Hepatocyte (in vitro differentiated cells): ENCODE results near the gene FAXC. TPM values are rescaled to one million over a fixed set of nuclear protein-coding genes. Genes with fewer than 3 reads are reported as not detected.

Source experiments
- DNase-seq: peaks from one replicate; pipeline ENCODE4 v3.0.0-alpha.2; 2016; ENCODE audit warnings: low spot score
- H2AFZ ChIP-seq: fragments of 200-600 bp; sonication (generic); 2 replicates; pipeline ENCODE4 v1.6.0; 2016; ENCODE audit warnings: antibody characterized with exemption, mild to moderate bottlenecking
- H3K27ac ChIP-seq: fragments of 200-600 bp; sonication (generic); 2 replicates; pipeline ENCODE4 v1.5.1; 2016; ENCODE audit warnings: mild to moderate bottlenecking
- H3K27me3 ChIP-seq: fragments of 200-600 bp; sonication (generic); 2 replicates; pipeline ENCODE4 v1.6.1; 2016
- H3K36me3 ChIP-seq: fragments of 200-600 bp; sonication (generic); replicated peaks from 2 replicates; pipeline ENCODE4 v1.5.1; 2016; ENCODE audit warnings: low read depth; ENCODE audit not compliant: insufficient read depth
- H3K4me1 ChIP-seq: fragments of 200-600 bp; sonication (generic); 2 replicates; pipeline ENCODE4 v1.5.1; 2016; ENCODE audit warnings: mild to moderate bottlenecking, moderate library complexity; ENCODE audit not compliant: insufficient read depth
- H3K4me2 ChIP-seq: fragments of 200-600 bp; sonication (generic); 2 replicates; pipeline ENCODE4 v1.6.0; 2016
- H3K4me3 ChIP-seq: fragments of 200-600 bp; sonication (generic); 2 replicates; pipeline ENCODE4 v1.5.1; 2016; ENCODE audit warnings: mild to moderate bottlenecking
- H3K79me2 ChIP-seq: fragments of 200-600 bp; sonication (generic); 2 replicates; pipeline ENCODE4 v1.6.0; 2017; ENCODE audit warnings: mild to moderate bottlenecking
- H3K9me2 ChIP-seq: fragments of 200-600 bp; sonication (generic); replicated peaks from 2 replicates; pipeline ENCODE4 v1.6.0; 2017; ENCODE audit warnings: mild to moderate bottlenecking; ENCODE audit not compliant: insufficient read depth
- H3K9me3 ChIP-seq: fragments of 200-600 bp; sonication (generic); 2 replicates; pipeline ENCODE4 v1.5.1; 2016; ENCODE audit warnings: low read depth, mild to moderate bottlenecking
- H4K20me1 ChIP-seq: fragments of 200-600 bp; sonication (generic); 2 replicates; pipeline ENCODE4 v1.6.0; 2016; ENCODE audit warnings: mild to moderate bottlenecking; ENCODE audit not compliant: insufficient read depth, poor library complexity, severe bottlenecking
- CTCF ChIP-seq: fragments of 200-600 bp; sonication (generic); IDR thresholded peaks from 2 replicates; pipeline ENCODE4 v1.5.1; 2016; ENCODE audit warnings: antibody characterized with exemption, mild to moderate bottlenecking; ENCODE audit not compliant: poor library complexity
- EZH2 ChIP-seq: fragments of 200-600 bp; sonication (generic); IDR thresholded peaks from 2 replicates; pipeline ENCODE4 v1.6.1; 2016; ENCODE audit warnings: antibody characterized with exemption, mild to moderate bottlenecking, borderline replicate concordance
- EZH2phosphoT487 ChIP-seq: fragments of 200-600 bp; sonication (generic); IDR thresholded peaks from one replicate; pipeline ENCODE4 v1.6.1; 2018; ENCODE audit warnings: antibody characterized with exemption, mild to moderate bottlenecking, low read depth, moderate library complexity; ENCODE audit not compliant: unreplicated experiment, severe bottlenecking
- WGBS: methylation state at CpG from one replicate; pipeline ENCODE4 v1.1.6; 2016; ENCODE audit warnings: low lambda C conversion rate; ENCODE audit errors: missing lambda C conversion rate; 5-methylcytosine and 5-hydroxymethylcytosine counted together
- polyA plus RNA-seq: library from polyadenylated mRNA; unstranded; fragments of >200 nt; fragmentation: Nextera tagmentation; extraction: Ambion mirVana; gene quantifications from 2 replicates; pipeline ENCODE4 v1.2.1, GENCODE V29; 2016
- total RNA-seq: library from RNA; depleted of rRNA; stranded (reverse); fragments of >200 nt; gene quantifications from 2 replicates; pipeline ENCODE4 v1.2.3, GENCODE V29; 2014

FAXC gene
- total and polyA plus RNA-seq, 2 experiments from 2014 or later: 8.3 to 8.9 TPM

- no peaks in the 10 kb centered on the region for H3K79me2 ChIP-seq
- H4K20me1 ChIP-seq: no peaks in the 10 kb centered on the region
- DNase-seq: peak; percentile 32
- peaks cover 5% of the 10 kb centered on the region for H3K27me3 ChIP-seq
- no peak overlapping the region for H3K4me3 ChIP-seq
- no peaks in the 10 kb centered on the region for H3K9me3 ChIP-seq
- WGBS: 39% methylated on average over 10 of the region's 10 CpGs
- H2AFZ ChIP-seq: peak overlapping the region; percentile 64
- no peaks in the 10 kb centered on the region for H3K36me3 ChIP-seq
- peak overlapping the region; percentile 44 for H3K27ac ChIP-seq
- peak overlapping the region; percentile 83 for H3K4me2 ChIP-seq
- TF ChIP-seq EZH2phosphoT487: no peak
- TF ChIP-seq EZH2: no peak
- TF ChIP-seq CTCF: no peak
- no peaks in the 10 kb centered on the region for H3K4me1 ChIP-seq
- no peaks in the 10 kb centered on the region for H3K9me2 ChIP-seq
Measured at GRCh38 chr6:99350573-99350972, 1.1 kb upstream of the FAXC start.

- peak; percentile 22 for DNase-seq
- peak overlapping the region; percentile 84 for H2AFZ ChIP-seq
- H3K9me3 ChIP-seq: no peaks in the 10 kb centered on the region
- peak overlapping the region; percentile 83 for H3K4me2 ChIP-seq
- 29% methylated on average over 25 of the region's 25 CpGs for WGBS
- TF ChIP-seq CTCF (no peak), EZH2phosphoT487 (no peak), EZH2 (no peak)
- H3K27ac ChIP-seq: peak overlapping the region; percentile 35
- H4K20me1 ChIP-seq: no peaks in the 10 kb centered on the region
- no peaks in the 10 kb centered on the region for H3K4me1 ChIP-seq
- H3K4me3 ChIP-seq: peak overlapping the region; percentile 66
- H3K27me3 ChIP-seq: no peaks in the 10 kb centered on the region
- no peaks in the 10 kb centered on the region for H3K79me2 ChIP-seq
- H3K36me3 ChIP-seq: no peaks in the 10 kb centered on the region
- no peaks in the 10 kb centered on the region for H3K9me2 ChIP-seq
Measured at GRCh38 chr6:99348288-99349170, 945 bp downstream of the FAXC start.

- H3K4me2 ChIP-seq: peak overlapping the region; percentile 83
- no peaks in the 10 kb centered on the region for H3K36me3 ChIP-seq
- no peak overlapping the region for H3K27ac ChIP-seq
- no peaks in the 10 kb centered on the region for H3K9me2 ChIP-seq
- 55% methylated on average over 1 of the region's 1 CpG for WGBS
- TF ChIP-seq CTCF (no peak), EZH2 (no peak), EZH2phosphoT487 (no peak)
- H3K27me3 ChIP-seq: no peaks in the 10 kb centered on the region
- H3K4me3 ChIP-seq: no peak overlapping the region
- no peaks in the 10 kb centered on the region for H3K79me2 ChIP-seq
- no peaks in the 10 kb centered on the region for H3K4me1 ChIP-seq
- DNase-seq: no peak
- no peak overlapping the region for H2AFZ ChIP-seq
- no peaks in the 10 kb centered on the region for H4K20me1 ChIP-seq
- no peaks in the 10 kb centered on the region for H3K9me3 ChIP-seq
Measured at GRCh38 chr6:99347804-99348203, 1.7 kb downstream of the FAXC start.
